PFSK-1 (cell line): ENCODE data around the gene UBTD2.

Experiments used
- FOXP2 ChIP-seq: optimal IDR thresholded peaks from 2 replicates; pipeline ENCODE3; 2011; ENCODE audit warnings: borderline replicate concordance, control low read depth, inconsistent platforms; ENCODE audit not compliant: insufficient read depth; ENCODE audit errors: extremely low read length, extremely low read depth
- POLR2AphosphoS5 ChIP-seq: IDR thresholded peaks from 2 replicates; pipeline ENCODE4 v1.6.1; 2012; ENCODE audit warnings: low read depth, mild to moderate bottlenecking, control low read depth, low read length, moderate library complexity
- SIN3A ChIP-seq: IDR thresholded peaks from 2 replicates; pipeline ENCODE4 v1.6.1; 2012; ENCODE audit warnings: mild to moderate bottlenecking, low read length, moderate library complexity, borderline replicate concordance; ENCODE audit not compliant: insufficient read depth
- TAF1 ChIP-seq: IDR thresholded peaks from 2 replicates; pipeline ENCODE4 v1.6.1; 2012; ENCODE audit warnings: low read length, control low read depth, borderline replicate concordance; ENCODE audit not compliant: insufficient read depth
- TF ChIP-seq, protein P1 (sequence below), 2 experiments: IDR thresholded peaks; 2 replicates each; pipeline versions ENCODE4 v1.6.1 to v1.8.0; 2011 to 2012; ENCODE audit warnings: low read depth in 2 of 2, low read length in 2 of 2, control low read depth in 1 of 2, inconsistent platforms in 1 of 2, mild to moderate bottlenecking in 1 of 2, moderate library complexity in 1 of 2; ENCODE audit not compliant: insufficient read depth in 1 of 2

Gene UBTD2

DNA sequence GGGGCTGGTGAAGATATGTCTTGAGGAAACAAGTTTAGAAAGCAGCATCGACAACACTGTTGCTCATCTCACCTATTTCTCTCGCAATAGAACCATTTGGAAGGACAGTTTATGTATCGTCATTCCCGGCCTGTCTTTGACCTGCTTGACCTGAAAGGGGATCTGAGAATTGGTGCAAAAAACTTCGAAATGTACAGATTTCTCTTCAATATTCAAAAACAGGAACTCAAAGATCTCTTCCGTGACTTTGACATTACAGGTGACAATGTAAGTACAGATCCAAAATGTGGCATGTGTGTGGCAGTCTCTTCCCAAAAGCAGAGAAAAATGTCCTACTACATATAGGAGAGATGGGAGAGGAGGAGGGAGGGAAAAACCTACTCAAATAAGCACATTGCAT lies 83.1 kb downstream of the UBTD2 start:
- no peak for TF ChIP-seq SIN3A
- no peak for TF ChIP-seq TAF1
- TF ChIP-seq, protein P1, sequence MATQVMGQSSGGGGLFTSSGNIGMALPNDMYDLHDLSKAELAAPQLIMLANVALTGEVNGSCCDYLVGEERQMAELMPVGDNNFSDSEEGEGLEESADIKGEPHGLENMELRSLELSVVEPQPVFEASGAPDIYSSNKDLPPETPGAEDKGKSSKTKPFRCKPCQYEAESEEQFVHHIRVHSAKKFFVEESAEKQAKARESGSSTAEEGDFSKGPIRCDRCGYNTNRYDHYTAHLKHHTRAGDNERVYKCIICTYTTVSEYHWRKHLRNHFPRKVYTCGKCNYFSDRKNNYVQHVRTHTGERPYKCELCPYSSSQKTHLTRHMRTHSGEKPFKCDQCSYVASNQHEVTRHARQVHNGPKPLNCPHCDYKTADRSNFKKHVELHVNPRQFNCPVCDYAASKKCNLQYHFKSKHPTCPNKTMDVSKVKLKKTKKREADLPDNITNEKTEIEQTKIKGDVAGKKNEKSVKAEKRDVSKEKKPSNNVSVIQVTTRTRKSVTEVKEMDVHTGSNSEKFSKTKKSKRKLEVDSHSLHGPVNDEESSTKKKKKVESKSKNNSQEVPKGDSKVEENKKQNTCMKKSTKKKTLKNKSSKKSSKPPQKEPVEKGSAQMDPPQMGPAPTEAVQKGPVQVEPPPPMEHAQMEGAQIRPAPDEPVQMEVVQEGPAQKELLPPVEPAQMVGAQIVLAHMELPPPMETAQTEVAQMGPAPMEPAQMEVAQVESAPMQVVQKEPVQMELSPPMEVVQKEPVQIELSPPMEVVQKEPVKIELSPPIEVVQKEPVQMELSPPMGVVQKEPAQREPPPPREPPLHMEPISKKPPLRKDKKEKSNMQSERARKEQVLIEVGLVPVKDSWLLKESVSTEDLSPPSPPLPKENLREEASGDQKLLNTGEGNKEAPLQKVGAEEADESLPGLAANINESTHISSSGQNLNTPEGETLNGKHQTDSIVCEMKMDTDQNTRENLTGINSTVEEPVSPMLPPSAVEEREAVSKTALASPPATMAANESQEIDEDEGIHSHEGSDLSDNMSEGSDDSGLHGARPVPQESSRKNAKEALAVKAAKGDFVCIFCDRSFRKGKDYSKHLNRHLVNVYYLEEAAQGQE (IDR thresholded peaks at IDR 0.05; ENCODE audit: insufficient read depth in 1 of 2, low read depth in 2 of 2, low read length in 2 of 2), result no peak
- TF ChIP-seq POLR2AphosphoS5, result no peak
- no peak for TF ChIP-seq FOXP2

DNA sequence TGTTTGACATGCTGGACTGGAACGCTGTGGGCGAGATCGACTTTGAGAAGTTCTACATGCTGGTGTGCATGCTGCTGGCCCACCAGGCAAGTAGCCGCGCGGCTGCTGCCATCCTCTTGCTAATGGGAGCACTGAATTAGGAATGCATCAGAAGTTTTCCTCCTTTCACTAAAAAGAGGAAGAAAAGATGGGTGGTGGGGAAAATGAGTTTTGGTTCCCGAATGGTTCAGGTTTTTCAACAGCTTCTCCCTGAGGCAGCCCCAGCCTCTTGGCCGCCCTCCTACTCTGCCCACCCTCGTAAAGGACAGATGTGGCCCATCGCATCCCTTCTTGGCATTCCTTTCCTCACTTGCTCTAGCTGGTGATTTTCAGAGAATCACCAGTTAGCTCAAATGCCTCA lies 84.1 kb downstream of the UBTD2 start:
- TF ChIP-seq POLR2AphosphoS5 (no peak), FOXP2 (no peak), TAF1 (no peak), SIN3A (no peak)
- TF ChIP-seq, protein P1 (IDR thresholded peaks at IDR 0.05; ENCODE audit: insufficient read depth in 1 of 2, low read depth in 2 of 2, low read length in 2 of 2), result no peak

DNA sequence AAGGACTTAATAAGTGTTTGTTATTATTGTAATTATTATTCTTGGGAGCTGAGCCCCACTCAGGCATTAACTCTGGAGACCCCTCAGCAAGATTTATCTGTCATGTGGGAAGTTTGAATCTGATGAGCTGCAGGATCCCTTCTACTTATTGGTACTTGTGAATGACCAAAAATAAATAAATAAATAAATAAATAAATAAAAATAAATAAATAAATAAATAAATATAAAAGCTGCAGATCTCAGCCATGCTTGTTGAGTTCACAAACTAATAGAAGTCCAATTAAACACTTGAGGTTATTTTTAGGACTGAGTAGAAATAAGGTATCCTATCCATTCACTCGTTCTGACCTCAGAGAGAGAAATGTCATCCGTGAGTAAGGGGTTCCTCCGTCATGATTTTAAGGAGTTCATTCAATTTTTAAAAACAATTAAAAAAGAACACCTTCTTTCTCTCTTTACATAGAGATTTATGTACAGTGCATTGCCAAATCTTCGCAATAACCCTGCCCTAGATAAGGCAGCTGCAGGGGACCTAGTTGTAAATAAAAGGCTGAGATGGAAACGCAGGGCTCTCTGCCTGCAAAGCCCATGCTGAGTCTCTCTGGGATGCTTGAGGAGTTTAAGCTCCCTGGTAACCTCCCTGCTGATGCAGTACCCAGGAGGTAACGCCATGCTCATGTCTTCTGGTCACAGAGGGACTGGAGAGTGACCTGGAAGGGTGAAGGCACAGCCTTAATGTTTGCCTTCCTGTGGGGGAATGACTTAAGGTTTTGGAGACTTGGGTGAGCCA lies 88.4 kb downstream of the UBTD2 start:
- no peak for TF ChIP-seq TAF1
- TF ChIP-seq POLR2AphosphoS5, result no peak
- TF ChIP-seq, protein P1 (IDR thresholded peaks at IDR 0.05; ENCODE audit: insufficient read depth in 1 of 2, low read depth in 2 of 2, low read length in 2 of 2), result no peak
- no peak for TF ChIP-seq SIN3A
- no peak for TF ChIP-seq FOXP2

DNA sequence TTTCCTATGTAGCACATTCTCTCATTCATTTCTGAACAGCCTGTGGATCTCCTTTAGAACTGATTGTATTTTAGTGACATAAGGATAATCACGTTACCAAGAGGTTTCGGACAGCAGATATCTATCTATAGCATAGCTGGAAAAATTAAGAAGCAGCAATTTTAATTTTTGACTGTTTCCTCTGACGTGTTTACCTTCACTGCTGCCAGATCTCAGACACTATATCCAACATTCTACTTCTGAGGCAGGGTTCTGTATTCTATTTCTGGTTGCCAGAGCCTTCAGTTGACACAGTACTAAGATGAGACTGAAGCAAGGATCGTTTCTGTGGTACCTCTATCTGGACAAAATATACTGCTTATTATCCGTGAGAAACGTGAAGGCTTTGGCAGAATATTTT lies 89.7 kb downstream of the UBTD2 start, which contains the start of gene EFCAB9:
Gene EFCAB9 (plus strand): TSS at position 301 of the 400 bp plus-strand sequence. CDS start 1 bp downstream, at position 302.
- no peak for TF ChIP-seq FOXP2
- no peak for TF ChIP-seq TAF1
- no peak for TF ChIP-seq SIN3A
- TF ChIP-seq POLR2AphosphoS5, result no peak
- TF ChIP-seq, protein P1 (IDR thresholded peaks at IDR 0.05; ENCODE audit: insufficient read depth in 1 of 2, low read depth in 2 of 2, low read length in 2 of 2), result no peak
